GM13977 (cell line): Measurements from ENCODE around the gene CASK.
"Not testable (repeated sequence)": the region's sequence is repeated elsewhere in the genome, so short reads cannot be mapped to it uniquely, and the experiment has no call there.

Experiments used
- DNase-seq: peaks from one replicate; pipeline ENCODE4 v3.0.0; 2012; ENCODE audit warnings: low spot score
- in situ Hi-C: fragments of 300-500 bp; cut with MboI; formaldehyde crosslinking; loops from one replicate; pipeline ENCODE4 v1.12.0; 2022; ENCODE audit warnings: low sequenced_read_pairs, low pct_unique_long_range_greater_than_20kb, mixed read lengths, inconsistent platforms; ENCODE audit not compliant: unreplicated experiment
- TF ChIP-seq, protein P1 (sequence below): IDR thresholded peaks from 2 replicates; pipeline ENCODE4 v1.5.1; 2012; ENCODE audit warnings: mild to moderate bottlenecking, control low read depth; ENCODE audit not compliant: insufficient read depth; ENCODE audit errors: extremely low read depth, missing control alignments

CASK gene

DNA sequence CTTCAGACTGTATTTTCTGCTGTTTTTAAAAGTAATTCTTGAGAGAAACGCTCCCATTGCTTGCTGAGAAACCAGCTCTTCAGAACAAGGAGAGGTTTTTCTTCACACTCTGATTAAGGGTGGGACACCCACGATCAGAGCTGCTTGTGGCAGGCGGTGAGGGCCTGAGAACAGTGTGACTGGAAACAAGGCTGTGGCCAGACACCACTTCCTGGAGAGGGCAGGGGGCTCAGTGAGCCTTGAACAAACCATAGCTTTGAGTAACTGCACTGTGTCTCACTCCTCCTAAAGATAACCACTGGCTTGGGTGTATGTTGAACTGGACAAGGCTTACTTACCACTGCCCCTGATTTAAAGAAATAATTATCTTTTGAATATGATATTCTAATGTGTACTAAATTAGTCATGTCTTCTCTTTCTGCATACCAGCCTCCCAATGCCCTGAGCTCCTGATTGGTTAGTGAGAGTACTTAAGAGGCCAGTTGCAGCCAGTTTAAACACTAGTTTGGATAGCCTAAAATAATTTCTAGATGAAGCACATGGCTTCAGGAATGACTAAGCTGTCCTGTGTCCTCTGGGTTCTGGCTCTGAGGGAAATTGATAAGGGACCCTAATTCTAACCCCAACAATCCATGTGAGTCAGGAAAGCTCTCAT lies 203.1 kb downstream of the CASK start:
- TF ChIP-seq, protein P1, sequence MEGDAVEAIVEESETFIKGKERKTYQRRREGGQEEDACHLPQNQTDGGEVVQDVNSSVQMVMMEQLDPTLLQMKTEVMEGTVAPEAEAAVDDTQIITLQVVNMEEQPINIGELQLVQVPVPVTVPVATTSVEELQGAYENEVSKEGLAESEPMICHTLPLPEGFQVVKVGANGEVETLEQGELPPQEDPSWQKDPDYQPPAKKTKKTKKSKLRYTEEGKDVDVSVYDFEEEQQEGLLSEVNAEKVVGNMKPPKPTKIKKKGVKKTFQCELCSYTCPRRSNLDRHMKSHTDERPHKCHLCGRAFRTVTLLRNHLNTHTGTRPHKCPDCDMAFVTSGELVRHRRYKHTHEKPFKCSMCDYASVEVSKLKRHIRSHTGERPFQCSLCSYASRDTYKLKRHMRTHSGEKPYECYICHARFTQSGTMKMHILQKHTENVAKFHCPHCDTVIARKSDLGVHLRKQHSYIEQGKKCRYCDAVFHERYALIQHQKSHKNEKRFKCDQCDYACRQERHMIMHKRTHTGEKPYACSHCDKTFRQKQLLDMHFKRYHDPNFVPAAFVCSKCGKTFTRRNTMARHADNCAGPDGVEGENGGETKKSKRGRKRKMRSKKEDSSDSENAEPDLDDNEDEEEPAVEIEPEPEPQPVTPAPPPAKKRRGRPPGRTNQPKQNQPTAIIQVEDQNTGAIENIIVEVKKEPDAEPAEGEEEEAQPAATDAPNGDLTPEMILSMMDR: no peak
- peak; percentile 22 for DNase-seq
- in situ Hi-C loops: no loop called here

DNA sequence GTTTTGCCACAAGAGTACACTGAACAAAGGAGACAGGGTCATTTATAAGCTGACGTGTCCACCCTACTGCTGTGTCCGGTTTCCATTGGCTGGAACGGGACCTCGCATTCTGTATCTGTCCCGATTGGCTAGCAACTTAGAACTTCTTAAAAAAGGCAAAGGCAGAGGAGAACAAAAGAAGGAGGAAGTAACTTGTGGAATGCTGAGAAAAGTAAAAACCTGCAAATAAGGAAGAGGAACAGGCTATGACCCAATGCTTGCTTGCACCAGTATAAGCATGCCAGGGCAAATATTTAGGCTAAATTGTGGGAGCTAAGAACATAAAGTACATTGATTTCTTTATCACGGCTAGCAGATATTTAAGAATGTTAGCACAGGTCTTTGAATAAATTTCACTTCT lies 203.7 kb downstream of the CASK start:
- DNase-seq, in situ Hi-C loops: not testable (repeated sequence)

DNA sequence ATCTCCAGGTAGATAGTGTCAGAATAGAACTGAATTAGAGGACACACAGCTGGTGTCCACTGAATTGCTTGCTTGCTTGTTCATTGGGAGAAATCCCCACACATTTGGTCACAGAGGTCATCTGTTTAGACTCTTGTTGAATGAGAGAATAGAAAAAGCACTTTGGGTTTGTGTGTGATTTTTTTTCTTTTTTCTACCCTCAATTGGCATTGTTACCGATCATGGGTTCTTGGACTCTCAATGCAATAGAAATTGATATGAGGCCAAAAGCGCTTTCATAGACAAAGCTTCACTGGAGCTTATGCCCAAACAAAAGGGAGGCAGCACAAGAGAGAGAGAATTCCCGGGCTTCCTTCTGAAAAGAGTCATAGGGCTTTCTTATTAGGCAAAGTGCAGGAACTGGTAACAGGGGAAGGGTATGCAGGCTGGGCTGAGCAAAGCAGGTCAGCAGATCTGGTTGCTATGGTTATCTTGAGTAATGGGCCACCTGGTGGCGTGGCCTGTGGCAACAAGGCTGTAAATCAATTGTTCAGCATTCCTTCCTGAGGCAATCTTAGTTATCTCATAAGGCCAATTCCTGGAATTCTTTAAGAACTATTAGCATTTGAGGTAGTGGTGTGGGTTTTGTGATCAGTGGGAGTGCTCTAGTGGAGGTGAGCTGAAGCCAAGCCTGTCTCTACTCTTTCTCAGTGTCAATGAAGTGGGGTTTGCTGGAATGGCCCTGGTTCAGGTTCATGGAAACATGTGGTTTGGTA lies 204.7 kb downstream of the CASK start:
- TF ChIP-seq, protein P1: no peak
- DNase-seq: no peak

DNA sequence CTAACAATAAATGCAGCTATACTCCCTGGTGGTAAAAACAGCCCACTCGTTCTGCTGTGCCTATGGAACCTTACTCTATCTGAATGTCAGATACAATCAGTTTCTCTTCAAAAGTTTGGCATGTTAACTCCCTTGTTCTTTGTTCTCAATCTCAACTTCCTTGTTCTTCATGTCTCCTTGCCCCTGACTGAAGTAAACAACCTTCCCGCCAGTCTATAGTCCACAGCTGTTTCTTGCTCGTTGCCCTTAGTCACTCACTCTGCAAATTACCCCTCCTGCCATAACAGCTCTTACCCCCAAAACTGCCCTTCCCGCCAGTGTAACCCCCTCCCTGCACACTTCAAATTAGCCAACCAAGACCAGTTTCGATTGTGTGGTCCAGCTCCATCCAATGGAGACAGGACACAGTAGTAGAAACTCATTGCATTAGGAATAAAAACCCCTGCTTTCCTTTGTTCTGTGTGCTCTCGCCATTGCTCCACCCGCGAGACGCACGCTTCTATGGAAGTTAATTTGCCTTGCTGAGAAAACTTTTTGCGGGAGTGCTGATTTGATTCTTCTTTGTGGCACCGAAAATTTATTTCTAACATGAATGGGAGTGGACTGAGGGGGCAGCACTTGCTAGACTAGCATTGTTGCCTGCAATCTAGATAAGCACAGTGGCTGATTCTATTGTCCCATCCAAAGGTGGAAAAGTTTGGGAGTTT lies 206.4 kb downstream of the CASK start:
- in situ Hi-C loops: no loop called here
- no peak for DNase-seq
- TF ChIP-seq, protein P1: no peak

More for the DNA sequence above, 204.7 kb downstream of the CASK start:
- in situ Hi-C loops: no loop called here

DNA sequence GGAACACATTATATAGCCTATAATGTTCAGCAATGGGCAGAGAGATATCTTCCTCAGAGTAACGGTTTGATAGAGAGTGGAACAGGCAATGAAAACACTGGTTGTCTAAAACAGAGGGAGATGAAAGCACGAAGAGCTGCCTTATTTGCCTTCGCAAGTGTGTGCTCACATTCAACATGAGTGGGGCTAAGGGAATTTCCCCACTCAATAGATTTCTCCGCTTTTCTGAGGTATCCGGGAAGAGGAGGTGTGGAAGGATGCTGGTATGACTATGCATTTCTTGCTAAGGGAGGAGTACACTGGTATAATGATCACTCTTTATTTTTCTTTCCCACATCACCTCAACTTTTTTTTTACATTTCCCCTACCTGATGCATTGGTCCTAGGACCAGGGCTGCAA lies 207.1 kb downstream of the CASK start:
- in situ Hi-C loops: no loop called here
- TF ChIP-seq, protein P1: no peak
- DNase-seq: no peak

DNA sequence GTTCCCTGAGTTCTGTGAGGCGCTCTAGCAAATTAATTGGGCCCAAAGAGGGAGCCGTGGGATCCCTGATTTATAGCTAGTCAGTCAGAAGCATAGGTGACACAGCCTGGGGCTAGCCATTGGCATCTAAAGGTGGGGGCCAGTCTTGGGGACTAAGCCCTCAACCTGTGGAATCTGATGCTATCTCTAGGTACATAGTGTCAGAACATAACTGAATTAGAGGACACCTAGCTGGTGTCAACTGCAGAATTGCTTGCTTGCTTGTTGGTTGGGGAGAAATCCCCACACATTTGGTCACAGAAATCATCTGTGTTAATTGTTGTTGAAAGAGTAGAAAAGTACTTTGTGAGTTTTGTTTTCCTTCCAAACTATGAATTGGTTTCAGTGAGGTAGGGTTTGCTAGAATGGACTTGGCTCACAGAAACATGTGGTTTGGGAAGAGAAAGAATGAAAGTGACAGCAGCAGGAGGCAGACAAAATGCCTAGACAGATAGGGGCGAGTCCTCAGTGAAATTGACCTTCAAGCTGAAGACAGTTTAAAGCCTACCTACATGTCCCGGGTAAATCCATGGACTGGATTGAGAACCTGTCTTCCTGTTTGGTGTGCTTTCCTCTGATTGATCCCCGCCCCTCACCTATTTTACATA lies 212.2 kb downstream of the CASK start:
- in situ Hi-C loops: no loop called here
- no peak for DNase-seq
- TF ChIP-seq, protein P1: no peak
